EL (cell line): ENCODE results near the gene ASTN2.

Source experiments
- DNase-seq: peaks from one replicate; pipeline ENCODE4 v3.0.0-alpha.2; 2016

ASTN2 gene

DNA sequence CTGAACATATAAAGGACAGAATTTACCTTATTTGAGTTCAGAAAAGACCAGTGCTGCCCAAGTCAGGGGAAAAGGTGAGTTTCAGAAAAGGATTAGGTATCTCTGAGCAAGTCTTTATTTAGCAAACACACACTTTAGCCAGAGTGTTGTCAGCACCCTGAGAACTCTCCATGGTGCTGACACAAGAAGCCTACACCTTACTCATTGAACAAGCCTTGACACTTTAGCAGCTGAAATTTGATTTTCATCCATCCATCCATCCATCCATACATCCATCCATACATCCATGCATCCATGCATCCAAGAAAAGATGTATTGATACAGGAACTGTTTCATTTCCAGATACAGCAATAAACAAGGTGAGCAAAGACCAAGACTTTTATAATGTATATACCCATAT is 416.6 kb downstream of the ASTN2 start:
- peak; percentile 18 for DNase-seq

DNA sequence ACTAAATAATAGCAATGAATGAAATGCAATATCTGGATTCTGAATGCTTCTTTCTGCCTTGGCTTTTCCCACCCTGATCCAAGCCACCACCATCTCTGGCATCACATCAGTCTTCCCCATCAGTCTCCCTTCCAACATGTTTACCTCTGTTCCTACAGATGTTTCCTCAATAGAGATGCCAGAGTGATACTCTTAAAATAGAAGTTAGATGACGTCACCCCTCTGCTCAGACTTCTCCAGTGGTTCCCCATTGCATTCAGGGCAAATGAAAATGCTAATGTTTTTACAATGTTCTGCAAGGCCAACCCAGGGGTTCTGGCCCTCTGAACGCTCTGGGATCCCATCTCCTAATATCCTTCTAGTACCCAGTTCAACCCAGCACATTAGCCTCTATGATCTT is 422.0 kb downstream of the ASTN2 start:
- DNase-seq = peak; percentile 5

DNA sequence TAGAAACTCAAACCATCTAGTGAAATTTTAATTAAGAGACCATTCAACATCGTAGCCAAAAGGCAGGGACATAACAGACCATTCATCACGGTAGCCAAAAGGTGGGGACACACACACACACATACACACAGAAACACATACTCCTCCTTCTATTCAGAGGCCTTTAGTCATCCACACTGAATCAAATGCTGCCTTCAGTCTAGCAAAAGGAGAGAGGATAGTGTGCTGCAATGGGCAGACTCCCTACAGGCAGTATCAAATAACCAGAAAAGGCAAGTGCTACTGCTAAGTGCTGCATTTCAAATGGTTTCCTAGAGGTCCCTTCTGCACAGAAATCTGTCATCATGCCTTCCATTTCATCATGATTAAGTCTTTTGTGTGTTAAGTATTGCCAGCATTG is 423.8 kb downstream of the ASTN2 start:
- DNase-seq = no peak

DNA sequence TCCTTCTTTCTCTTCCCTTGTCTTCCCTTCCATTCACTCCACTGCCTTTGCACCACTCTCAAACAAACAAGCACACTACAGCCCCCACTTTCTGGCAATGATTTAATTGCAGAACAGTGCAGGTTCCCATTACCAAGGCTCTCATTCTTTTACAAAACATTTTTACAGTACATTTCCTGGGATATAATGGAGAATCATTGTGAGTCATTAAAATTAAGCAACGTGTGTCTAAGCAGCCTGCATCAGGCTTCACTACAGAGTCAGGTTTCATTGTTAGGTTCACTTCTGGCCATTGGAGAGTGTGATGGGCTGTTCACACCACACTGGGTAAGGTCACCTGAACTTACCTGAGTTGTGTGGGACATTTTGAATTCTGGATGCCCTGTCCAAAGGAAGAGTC is 424.3 kb downstream of the ASTN2 start:
- DNase-seq = no peak

DNA sequence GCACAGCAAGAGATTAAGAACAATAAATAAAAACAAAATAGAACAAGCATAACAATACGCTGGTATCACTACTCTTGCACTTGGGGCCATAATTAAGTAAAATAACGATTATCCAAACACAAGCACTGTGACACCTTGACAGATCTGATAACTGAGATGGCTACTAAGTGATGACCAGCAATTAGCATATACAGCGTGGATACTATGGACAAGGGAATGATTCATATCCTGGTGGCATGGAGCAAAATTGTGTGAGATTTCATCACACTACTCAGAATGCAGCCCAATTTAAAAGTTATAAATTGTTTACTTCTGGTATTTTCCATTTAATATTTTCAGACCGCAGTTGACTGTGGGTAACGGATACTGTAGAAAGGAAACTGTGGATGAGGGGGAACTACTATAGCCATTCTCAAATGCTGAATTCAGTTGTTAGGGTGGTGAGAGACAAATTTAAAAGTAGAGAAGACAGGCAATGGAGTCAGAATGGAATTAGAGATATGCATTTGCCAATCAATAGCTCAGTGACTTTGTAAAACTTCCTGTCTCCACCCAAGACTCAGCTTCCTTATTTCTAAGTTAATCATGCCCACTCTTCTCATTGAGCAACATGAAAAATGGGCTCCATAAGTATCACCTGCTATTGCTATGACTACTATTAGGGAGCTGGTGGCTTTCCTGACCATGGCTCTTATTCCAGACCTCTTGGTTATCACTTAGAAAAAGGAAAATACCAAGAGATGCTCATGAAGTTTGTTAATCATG is 427.0 kb downstream of the ASTN2 start:
- DNase-seq = peak; percentile 2

DNA sequence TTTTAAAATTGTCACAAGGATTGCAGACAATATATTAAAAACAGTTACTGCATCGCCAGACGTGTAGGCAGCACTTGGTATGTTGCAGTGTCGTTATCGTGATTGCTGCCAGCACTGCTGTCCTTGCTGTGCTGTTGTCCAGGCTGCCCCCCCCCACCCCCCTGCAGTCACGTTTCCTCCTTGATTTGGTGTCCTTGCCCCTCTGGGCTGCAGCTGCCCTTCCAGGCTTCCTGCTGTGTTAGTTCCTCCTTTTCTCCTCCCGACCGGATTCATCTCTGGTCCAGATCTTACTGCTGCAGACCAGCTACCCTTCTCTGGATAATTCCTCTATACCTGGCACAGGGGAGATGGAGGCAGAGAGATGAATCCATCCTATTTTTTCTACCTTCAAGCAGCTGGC is 428.8 kb downstream of the ASTN2 start:
- no peak for DNase-seq

DNA sequence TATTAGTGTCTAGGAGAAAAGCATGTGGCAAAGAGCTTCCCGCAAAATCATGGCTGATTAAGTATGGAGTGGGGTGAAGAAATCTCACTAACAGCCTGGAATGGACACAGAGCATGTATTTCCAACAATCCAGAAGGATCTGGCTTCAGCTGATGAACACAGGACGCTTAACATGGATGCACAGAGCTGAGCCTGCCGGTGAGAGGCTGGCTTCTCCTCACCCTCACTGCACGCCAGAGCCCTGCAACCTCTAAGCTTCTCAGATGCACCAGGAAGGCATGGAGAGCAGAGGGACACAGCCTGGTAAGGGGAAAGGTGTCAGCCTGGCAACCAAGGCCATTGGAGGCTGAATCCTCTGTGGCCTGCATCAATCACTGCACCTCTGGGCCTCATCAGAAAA is 429.3 kb downstream of the ASTN2 start:
- DNase-seq = no peak

DNA sequence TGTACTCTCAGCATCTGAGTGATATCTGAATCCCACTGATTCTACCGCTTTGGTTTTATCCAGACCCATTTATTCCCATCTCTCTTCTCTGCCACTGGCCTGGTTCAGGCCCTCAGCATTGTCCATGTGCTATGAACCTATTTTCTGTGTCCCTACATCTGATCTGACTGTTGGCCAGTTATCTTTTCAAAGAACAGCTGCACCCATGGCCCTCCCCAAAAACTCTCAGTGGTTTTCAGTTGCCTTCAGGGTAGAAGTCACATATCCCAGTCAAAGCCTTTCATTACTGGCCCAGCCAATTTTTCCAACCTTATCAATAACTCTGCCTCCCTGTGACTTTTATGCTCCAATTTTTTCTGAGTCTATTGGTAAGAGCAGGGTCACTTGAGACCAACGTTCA is 430.7 kb downstream of the ASTN2 start:
- no peak for DNase-seq

DNA sequence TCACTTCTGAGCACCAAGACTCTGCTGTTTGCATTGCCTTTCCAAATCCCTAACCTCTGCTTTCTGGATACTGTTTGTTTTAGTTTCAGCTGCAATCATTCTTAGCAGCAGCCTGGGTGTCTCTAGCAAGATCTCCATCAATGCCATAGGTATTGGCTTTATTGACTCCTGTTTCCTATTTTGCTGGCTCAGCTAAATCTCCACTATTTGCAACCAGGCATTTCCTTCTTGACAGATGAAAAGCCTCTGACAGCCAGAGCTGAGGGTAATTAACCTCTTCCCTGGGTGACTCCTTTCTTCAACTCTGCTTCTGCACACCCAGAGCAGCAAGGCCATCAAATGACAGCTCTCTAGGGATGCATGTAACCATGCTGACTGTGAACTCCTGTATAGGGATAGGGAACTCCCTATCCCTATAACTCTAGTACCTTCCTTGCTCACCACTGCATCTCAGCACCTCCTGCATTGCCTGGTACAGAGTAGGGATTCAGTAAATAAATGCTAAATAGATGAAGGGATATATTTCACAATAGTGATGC is 434.2 kb downstream of the ASTN2 start:
- no peak for DNase-seq

DNA sequence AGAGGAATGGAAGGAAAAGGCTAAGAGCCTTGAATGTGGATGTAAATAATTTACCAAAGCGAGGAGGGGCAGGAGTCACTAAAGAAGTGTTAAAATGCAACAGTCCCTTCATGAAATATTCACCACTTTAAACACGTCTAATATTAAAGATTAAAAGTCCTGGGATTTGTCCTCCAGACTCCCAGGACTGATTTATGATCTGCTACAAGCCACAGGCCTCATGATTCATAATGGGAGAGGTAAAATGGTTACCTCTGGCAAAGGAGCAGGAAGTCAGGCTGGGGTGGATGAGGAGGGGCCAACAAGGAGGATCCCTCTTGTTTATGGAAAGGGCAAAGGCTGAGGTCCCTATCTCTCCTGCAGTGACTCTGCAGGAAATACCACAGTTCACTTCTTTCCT is 435.4 kb downstream of the ASTN2 start:
- DNase-seq = no peak

DNA sequence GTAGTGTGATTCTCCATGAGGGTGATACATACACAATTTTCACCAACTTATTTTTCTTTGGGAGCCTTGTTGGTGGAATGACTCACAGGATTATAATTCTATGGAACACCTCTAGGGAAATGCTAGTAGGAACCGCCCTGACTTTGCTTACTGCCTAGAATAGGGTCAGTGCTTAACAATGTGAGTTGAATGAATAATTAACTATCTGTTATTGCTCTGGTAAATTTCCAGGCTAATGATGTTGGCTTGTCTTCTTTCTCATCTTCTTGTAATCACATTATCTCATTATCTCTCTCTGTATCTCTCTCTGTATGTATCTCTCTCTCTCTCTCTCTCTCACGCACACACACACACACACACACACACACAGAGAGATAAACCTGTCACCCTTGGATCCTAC is 436.7 kb downstream of the ASTN2 start:
- no peak for DNase-seq

DNA sequence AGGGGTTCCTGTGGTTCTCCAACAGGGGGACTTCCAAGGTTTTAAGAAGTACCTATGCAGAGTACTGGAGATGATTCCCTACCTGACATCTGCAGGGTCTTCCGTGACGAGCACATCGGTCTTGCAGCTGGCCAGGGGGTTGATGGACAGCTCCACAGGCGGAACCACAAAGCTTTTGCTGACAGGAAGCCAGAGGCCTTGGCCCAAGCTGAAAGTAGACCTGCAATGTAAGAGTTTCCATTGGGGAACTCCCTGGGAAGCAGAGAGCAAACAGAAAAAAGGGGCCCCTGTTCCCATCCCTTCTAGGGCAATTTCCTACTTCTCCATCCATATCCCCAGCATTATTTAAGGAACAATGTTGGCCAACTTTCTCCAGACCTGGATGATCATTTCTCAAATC is 439.7 kb downstream of the ASTN2 start:
- DNase-seq = no peak

DNA sequence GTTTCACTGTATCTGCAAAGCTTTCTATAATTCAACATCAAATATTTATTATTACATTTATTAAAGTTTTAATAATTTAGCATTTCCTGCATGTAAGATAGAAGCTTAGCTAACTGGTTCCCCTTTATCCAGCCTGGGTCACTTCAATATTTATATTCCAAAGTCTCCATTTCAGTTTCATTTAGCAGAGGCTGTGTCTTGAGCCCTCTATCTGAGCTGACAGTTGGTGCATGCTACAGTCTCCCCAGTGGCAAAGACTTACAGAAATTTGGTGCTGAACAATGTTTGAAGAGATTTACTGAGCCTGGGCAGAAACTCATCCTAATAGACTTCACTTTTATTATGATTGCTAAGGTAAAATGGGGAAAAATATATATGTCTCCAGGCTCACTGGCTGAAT is 448.7 kb downstream of the ASTN2 start:
- no peak for DNase-seq

DNA sequence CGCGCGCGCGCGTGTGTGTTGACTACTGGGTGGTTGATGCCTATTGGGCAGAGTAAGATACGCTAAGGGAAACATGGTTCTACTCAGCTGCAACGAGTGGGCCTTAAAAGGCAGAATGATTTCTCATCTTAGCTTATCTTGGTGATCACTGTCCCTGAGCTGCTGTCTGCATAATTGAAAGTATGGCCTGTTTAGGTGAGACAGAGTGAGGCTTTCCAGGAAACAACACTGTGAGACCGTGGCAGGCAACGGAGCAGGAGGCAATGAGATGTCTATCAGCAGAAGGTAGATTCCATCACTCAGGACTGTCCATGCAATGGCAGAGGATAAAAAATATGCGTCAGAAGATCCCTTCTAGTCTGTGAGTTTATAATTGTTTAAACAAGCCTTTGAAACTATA is 450.6 kb downstream of the ASTN2 start:
- no peak for DNase-seq

DNA sequence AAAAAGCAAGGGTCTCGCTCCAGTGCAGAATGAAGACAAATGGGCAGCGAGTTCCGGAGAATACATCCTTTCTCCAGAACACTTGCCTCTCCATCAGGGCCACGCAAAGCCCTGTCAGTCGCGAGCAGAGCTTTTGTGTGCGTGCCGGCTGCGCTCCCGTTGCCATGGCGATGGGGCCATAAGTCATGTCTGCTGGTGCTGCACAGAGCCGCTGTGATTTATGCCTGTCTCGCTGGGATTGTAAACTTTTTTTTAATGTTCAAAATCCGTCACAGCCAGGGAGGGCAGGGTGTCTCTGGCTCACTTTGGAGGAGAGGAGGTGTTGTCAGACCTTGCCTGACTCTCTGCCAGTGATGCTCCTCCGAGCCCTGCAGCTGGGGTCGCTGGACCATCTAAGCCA is 455.0 kb downstream of the ASTN2 start:
- no peak for DNase-seq

DNA sequence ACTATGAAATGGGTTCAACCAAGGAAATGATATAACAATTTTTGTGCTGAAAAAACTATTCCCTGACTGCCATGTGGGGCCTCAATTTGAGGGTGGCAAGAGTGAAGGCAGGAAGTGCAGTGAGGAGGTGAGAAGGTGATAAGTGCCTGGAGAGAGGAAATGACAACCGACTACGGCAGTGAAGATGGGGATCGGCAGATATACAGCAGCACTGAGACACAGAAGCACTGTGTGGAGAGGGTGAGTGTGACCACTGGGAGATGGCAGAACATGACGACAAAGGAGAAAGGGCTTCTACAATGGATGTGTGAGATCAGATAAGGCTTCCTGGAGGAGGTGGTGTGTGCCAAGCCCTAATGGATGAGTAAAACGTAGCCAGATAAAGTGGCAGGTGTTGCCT is 456.0 kb downstream of the ASTN2 start:
- no peak for DNase-seq

DNA sequence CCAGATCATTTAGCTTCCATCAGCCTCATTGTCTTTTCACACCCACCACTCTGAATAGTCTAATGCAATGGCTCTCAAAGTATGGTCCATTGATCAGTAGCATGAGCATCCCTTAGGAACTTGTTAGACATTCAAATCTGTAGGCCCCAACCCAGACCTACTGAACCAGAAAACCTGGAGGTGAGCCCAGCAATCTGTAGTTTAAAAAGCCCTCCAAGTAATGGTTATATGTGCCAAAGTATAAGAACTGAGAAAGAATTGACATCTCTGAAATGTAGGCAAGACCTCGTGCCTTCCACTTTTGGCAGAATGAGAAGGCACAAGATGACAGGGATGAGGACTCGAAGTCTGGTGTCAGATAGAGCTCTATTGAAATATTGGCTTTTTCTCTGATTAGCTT is 460.1 kb downstream of the ASTN2 start:
- DNase-seq = no peak

DNA sequence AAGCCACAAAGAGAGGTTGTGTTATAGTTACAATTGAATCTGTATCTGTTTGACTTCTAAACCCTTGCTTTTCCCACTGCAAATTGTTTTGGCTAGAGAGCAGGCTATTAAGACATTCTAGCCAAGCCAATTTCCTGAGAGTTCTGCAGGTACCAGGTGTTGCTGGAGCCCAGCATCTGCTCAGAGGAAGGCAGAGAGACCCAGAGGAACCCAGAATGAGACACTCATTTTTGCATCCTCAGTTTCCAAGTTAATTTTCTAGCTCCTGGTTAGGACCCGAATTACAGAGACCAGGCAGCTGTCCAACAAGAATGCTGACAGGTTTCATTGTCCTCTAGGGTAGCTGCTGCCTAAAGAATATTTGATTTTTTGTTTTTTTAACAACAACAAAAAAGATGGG is 461.6 kb downstream of the ASTN2 start:
- DNase-seq = no peak

DNA sequence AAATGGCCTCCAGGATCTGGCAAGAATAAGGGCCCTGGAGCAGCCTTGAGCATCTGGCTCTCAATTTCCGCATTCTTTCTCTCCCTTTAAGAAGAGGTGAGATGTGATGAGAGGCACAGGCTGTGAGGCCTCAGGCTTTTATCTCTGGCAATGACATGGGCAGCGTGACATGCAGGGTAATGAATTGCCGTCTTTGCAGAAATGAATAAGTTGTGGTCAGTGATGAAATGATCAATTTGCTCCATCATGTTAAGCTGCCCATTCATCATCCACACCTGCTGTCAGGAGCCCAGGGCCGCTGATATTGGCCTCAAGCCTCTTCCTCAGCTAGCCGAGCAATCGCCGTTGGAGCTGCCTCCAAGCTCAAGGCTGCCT is 462.4 kb downstream of the ASTN2 start:
- DNase-seq = no peak

DNA sequence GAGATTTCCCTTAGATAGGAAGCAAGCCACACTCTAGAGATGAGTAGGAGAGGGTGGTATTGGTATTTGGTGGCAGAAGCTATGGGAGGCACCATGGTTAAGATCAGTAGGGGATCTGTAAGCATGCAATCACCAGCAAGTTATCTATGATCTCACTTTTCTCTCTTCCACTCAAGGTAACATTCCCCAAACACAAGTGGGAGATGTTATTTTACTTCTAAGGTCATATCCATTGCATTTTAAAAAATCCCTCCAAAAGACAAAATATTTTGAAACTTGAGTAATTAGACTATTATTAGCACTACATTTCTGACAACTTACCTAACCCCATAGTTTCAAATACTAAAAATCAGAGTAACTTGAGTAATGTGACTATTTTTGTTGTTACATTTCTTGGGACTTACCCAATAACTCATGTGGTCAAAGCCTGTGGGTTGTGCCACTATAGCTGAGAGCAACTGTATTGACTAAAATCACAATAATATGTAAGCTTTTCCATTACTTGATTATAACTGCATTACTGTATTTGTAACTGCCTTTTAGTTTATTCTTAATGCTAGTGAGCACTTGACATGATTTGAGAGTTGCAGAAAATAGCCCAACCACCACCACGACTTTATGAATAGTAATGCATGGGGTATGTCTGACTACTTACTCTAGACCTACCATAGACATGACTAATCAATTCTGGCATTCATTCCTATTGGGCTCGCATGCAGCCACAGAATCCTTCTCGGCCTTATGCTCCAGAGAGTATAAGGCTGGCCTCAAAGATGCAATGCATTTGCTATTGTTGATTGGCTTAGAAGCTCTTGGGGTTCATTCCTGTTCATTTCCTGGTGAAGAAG is 463.0 kb downstream of the ASTN2 start:
- peak; percentile 96 for DNase-seq

DNA sequence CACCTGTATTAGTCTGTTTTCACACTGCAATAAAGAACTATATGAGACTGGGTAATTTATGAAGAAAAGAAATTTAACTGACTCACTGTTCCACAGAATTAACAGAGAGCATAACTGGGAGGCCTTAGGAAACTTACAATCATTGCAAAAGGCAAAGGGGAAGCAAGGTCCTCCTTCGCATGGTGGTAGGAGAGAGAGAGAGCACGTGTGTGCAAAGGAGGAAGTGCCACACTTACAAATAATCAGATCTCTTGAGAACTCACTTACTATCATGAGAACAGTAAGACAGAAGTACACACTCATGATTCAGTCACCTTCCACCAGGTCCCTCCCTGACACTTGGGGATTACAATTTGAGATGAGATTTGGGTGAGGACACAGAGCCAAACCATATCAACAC is 469.0 kb downstream of the ASTN2 start:
- DNase-seq = no peak

DNA sequence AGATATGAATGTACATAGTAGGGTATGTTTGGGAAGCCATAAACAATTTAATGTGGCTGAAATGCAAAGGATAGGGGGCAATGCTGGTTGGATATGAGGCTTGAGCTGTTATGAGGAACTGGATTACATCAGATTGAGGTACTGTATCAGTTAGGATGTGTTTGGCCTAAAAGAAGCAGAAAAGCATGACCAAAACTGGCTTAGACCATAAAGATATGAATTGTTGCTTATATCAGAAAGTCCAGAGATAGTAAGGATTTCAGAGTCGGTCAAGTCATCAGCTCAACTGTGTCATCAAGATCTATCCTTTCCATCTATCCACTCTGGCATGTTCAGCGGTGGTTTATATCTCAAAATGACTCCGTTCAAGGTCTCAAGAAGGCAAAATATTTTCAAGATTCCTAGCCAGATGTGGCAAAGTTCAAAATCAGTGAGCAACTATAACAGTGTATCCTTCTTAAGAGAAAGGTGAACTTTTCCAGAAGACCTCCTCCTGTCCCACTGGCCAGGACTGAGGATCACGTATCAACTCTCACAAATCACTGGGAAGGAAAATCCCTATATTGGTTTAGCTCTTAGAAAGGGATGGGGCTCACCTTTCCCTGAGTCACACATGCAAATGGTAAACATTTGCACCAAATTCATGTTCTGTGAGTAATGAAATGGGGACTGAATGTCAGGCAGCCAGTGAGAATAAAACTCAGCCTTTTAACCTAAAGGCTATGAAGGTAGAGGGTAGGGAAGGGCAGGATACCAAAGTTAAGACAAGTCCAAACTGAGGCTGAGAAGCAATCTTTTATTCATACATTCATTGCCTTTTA is 469.9 kb downstream of the ASTN2 start:
- DNase-seq = no peak

DNA sequence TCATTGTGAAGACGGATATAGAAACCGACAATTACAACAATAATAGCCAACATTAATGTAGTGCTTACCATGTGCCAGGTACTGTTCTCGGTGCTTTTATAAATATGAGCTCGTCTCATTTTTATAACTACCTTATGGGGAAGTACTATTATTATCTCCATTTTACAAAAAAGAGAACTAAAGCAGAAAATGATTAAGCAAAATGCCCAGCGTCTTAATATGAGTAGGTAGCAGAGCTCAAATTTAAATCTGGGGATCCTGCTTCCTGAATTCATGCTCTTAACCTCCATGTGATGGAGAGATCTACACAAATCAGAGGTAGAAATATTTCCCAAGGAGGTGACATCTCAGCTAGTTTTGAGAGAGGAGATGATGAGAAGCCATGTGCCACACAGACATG is 470.9 kb downstream of the ASTN2 start:
- DNase-seq = no peak
